Stimulated activated CD4-positive, alpha-beta T cell treated with anti-CD3 and anti-CD28 coated beads, Interleukin-4, amount 100 ng/mL, for 1 hour (primary cell): ENCODE measurements around the gene A2M.

Experiments used
- DNase-seq: peaks from one replicate; pipeline ENCODE4 v3.0.0-alpha.2; 2020

A2M gene

GRCh38 chr12:9098115-9098452 lies 17.6 kb downstream of the A2M start:
- DNase-seq = no peak

DNA sequence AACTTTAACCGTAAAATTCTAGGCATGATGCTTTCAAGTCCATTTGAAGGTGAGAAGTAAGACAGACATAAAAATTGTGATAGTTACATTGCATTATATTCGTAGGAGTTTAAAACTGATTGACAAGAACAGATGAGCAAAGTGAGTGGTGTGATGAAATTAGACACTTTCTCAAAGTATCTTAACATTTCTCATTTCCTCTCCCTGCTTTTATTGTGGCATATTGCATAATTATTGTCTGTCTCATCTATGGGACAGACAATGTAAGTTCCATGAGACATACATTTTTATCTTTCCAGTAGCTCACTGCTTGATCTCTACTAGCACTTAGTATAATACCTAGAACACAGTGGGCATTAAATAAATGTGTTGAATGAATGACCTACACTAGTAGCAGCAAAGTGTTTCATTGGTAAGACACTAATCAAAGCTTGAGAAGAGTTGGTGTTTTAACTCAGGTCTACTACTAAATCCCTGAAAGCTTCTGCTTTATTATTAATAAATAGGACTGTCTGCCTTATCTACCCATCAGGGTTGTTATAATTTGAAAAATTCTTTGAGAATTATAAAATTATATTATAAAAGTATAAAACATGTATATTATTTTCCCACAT lies 19.0 kb downstream of the A2M start:
- no peak for DNase-seq

DNA sequence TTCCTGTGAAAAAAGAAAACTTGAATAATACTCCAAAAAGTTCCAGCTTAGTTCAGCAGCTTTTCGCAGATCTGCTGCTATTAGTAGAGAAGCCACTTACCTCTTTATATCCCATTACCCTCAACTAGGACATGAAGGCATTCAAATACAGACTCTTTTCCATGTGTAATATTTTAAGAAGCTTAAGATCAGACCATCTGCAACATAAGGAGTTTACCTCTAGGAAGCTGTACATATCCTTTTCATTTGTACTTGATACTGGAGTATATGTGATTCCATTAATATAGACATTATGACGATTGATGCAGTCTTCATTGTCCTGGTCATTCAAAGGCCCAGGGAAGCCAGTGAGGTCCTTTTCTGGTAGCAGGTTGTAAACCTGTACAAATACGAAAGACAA lies 20.4 kb downstream of the A2M start:
- no peak for DNase-seq

- no peak for DNase-seq
Observed at GRCh38 chr12:9094512-9095206, 21.1 kb downstream of the A2M start.

- DNase-seq = no peak
Observed at GRCh38 chr12:9091891-9092598, 23.7 kb downstream of the A2M start.

DNA sequence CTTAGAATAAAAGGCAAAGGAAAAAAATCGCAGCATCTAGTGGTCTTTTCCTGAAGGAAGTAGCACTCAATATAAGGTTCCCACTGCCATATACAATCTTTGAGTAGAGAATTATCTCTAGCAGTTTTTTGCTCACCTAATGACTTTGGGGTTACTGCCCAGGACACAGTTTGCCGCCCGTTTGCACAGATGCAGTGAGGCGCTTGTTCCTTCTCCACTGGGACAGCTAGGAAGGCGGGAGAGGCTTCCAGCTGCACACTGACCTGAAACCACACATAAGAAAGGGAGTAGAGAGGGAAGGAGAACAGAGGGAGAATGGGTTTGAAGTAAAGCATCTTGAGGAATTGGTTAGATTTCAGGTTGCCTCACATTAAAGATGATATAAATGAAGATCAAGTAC lies 25.5 kb downstream of the A2M start:
- no peak for DNase-seq

- DNase-seq = no peak
Observed at GRCh38 chr12:9087087-9087835, 28.5 kb downstream of the A2M start.

GRCh38 chr12:9086087-9086486 lies 29.6 kb downstream of the A2M start:
- no peak for DNase-seq

GRCh38 chr12:9084417-9084816 lies 31.3 kb downstream of the A2M start:
- DNase-seq = no peak

DNA sequence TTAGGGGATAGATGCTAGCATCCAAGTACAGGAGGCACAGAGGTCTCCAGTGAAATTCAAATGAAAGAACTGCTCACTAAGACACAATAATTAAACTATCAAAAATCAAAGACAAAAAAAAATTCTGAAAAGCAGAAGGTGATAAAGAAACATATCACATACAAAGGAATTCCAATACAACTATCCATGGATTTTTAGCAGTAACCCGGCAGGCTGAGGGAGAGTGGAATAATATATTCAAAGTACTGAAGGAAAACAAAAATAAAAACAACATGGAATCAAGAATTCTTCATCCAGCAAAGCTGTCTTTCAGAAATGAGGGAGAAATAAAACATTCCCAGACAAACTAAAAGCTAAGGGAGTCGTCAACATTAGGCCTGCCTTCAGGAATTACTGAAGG lies 31.9 kb downstream of the A2M start:
- DNase-seq = no peak

DNA sequence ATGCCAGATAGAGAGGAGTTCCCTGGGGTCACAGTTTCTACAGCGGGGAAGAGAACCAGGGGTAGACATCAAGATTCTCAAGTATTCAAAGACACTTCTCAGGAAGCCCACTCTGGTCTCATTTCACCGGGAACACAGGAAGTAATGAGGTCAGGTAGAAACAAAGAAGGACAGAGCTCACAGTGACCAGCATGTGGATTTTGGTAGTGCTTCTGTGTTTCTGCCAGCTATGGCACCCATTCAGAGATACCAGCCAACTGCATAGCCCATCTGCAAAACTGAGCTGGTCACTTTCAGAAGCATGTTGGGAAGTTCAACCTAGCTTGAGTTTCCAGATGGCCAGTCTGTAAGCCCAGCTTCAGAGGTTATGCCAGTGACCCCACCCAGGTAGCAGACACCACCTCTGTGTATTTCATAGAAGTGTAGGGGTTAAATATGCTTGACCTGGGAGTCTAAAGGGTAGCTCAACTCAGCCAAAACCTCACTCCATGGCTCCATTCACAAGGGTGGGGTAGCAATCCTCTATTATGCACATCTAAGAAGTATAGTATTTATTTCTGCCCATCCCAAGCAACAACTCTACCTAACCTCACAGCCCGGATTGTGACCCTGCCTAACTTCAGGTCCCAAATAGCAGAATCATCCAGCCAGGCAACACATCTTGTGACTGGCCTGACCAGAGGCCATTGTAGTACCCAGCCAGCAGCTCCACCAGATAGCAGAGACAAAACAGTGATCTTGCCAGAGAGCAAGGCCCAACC lies 33.9 kb downstream of the A2M start:
- no peak for DNase-seq

DNA sequence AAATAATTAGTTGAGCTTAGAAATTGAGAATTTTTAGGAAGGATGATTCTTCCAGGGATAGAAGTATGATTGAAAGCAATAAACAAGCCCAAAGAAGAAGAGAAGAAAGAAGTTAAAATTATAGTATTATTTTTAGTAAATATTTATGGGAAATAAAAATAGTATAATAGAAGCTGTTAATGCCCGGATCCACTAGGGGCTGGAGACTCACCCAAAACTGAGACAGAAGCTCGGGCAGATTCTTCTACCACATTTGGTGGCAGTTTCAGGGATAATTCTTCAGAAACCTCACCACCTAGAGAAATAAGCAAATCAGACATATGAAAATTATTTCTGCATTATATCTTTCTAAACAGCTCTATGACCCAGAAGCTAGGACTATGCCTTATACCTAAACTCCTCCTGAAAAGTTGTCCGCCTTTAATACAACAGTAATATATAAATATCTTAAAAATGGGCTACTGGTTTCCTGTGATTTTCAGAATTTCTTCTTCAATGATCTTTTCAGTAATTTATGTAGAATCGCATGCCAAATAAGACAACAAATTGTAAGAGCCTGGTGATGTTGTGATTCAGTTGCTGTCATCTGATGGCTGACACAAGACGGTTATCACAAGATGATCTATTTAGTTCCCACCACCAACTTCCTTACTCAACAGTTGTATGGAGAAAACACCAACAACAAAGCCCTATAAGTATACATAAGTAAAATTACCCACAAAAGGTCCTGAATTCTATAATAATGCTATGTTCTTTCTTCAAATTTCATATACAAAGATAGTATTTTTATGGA lies 35.6 kb downstream of the A2M start:
- DNase-seq = no peak

GRCh38 chr12:9079082-9079481 lies 36.6 kb downstream of the A2M start:
- DNase-seq = no peak

- DNase-seq = no peak
Observed at GRCh38 chr12:9077152-9078031, 38.3 kb downstream of the A2M start.

- no peak for DNase-seq
Observed at GRCh38 chr12:9076733-9077132, 39.0 kb downstream of the A2M start.

DNA sequence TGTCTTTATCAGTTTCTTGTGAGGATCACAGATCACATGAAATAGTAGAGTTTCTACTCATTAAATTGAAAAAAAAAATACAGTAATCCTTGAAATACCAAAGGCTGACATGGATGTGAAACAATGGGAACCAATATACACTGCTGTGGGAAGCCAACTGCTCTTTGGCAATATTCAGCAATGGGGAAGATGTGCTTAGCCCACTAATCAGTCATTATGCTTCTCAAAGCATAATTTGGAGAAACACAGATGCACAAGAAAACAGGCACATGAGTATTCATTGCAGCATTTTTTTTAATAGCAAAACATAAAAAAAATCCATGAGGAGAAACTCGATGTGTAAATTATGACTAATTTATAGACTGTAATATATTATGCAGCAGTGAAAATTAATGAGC lies 40.6 kb downstream of the A2M start:
- DNase-seq = no peak

- no peak for DNase-seq
Observed at GRCh38 chr12:9074484-9075137, 41.1 kb downstream of the A2M start.

GRCh38 chr12:9073076-9073475 lies 42.6 kb downstream of the A2M start:
- DNase-seq = no peak

DNA sequence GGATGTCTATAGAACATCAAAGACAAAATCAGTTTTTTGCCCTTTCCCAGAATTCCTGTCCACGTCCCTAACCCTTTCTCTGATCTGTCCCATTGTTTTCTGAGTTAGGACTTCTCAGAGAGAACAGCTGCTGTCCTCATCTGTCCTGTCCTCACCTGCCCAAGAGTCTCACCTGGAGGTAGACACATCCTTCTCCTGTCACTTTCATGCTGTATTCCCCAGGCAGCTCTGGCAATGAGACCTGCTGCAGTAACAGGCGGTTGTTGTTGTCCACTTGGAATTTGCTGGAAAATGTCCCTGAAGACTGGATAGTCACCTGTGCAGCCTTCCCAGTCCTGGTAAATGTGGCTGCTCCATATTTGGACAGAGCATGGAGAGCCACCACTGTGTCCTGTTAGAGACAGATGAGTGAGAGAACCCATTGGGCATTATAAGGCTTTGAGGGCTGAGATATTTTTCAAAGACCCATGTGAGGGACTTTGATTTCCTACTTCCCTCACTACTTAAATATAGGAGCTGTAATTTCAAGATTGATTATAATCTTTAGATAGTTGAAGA lies 43.2 kb downstream of the A2M start:
- no peak for DNase-seq

GRCh38 chr12:9071969-9072368 lies 43.8 kb downstream of the A2M start:
- DNase-seq = no peak
